Hypothalamus (tissue), 51 donors: ENCODE measurements around the gene DPH3.
"Not testable (repeated sequence)": the region's sequence is repeated elsewhere in the genome, so short reads cannot be mapped to it uniquely, and the experiment has no call there.

Experiments used
- DNase-seq, 51 donors: peaks; one replicate each; lab custom pipeline; 2025; lab: John Stamatoyannopoulos, UW

The DPH3 gene

DNA sequence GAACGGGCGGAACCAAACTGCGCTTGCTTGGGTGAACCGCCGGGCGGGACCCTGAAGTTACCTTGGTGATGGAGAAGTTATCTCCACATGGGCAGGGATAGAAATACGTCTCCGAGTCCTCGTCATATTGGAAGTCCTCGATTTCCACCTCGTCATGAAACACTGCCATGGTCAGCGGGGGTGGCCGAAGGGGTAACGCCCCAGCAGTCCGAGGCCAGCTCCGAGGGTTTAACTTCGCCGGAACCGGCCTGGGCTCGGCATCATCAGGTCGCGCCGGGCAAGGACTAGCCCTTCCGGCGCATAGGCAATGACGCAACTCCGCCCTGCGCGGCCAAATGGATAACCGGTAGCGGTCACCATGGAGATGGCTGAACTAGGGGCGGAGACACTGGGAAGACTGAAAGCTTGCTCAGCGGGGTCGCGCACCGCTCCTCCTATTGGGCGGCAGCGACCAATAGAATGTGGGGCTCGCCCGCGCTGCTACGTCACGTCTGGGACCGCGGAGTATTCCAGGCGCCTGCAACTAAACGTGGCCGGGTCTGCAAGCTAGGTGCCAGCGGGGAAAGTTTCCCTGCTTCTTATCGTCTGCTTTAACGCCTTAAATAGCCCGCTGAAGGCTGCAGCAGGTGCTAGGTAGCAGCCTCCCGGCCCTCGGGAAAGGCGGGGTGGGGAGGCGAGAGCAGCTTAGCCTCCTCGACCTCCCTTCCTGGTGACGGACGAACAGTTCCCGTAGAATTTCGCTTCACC, at the start of gene DPH3, which contains the start of gene OXNAD1:
DPH3 (minus strand) TSS at position 236 of the 747 bp plus-strand sequence; CDS start at position 169, 67 bp downstream.
OXNAD1 (plus strand) TSS at position 505 of the 747 bp plus-strand sequence. CDS start 5,741 bp downstream, outside the sequence.
- DNase-seq: peak; percentile 85 to 99 (median 98)

DNA sequence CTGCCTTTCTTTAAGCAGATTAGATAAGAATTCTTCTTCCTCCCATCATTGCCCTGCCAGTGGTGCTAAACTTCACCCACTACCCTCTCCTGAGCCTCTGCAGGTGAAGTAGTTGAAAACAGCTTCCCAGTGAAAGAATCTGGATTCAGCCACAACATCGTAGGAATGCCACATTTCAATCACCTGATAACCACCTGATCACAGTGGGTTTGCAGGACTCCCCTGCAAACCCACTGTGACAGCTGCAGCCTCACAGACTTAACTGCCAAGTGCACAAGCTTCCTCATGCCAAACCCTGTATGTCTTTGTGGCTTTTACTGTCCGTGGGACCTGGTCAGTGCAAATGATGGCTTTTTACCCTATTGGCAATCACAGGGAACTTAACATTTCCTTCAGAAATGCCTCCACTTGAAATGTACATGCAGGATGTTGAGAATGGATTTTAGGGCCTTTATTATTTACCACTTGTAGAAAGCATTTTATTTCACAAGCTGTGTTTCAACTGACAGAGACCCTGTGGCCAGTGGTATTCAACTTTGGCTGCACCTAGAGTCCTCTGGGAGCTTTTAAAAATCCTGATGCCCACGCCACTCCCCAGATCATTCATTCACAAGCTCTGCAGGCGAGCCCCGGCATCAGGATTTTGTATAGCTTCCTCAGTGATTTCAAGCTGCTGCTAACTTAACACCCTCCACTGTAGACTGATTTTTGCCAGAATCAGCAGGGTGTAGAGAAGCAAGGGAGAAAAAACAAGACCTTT, 49.3 kb upstream of the DPH3 start:
- no peak for DNase-seq

DNA sequence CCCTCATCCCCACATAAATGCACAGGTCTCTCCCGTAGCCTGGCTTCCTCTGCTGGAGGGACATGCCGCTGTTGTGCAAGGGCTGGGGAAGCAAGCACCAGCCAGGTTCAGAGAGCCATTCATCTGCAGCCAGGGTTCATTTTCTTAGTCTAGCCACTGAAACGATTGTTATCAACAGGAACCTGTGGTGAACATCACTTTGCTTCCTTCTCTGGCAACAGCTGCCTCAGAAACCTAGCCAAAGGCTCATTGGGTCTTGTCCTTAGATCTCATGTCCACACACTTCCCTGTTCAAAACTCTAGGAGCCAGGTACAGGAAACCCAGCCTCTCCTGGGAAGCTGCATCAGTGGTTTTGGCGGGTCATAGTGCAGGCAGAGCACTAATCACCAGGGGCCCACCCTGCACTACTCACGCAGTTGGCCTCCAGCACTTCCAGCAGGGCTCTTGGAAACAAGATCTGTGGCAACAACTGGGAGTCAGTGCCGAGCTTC, 47.3 kb upstream of the DPH3 start:
- no peak for DNase-seq

DNA sequence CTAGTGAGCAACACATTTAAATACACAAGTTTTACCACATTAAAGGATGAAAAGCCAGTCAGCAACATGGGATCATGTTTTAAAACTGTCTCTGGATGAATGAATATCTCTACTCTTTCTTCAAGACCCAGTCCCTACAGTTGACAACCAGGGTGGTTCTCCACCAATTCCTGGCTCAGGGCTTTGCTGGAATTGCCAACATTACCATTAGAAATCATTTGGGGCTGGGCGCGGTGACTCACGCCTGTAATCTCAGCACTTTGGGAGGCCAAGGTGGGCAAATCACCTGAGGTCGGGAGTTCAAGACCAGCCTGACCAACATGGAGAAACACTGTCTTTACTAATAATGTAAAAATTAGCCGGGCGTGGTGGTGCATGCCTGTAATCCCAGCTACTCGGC, 45.7 kb upstream of the DPH3 start:
- DNase-seq: not testable (repeated sequence)

DNA sequence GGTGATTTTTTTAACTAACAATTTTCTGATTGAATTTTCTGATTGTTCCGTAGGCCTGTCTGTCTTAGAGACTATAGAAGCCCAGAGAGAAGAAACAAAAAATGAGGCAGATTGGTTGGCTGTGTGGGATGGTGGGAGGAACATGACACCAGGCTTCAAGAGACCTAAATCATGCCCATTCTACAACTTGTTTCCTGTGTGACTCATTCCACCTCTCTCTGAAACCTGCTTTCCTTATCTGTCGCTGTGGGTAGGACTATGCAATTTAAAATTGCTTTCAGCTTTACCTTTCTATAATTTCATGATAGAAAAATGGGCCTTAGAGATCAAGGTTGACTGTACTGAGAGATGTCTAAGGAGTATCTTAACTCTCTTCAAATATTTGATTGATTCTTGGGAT, 44.8 kb upstream of the DPH3 start:
- DNase-seq: no peak

DNA sequence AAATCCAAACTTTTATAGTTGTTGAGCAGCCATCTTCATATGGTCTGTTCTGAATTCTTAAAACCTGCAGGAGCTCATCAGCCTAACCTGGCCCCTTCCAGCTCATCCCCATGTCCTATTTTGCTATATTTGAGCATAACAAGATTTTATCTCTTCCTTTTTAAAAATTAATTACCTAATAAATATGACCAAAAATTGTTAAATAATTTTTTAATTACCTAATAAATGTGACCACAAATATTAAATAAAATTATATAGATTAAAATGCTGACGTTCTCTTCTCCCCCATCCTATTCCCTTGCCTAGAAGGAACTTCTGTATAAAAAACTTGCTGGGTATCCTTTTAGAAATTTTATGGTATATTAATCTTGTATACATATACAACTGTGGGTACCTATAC, 44.0 kb upstream of the DPH3 start:
- DNase-seq: no peak

DNA sequence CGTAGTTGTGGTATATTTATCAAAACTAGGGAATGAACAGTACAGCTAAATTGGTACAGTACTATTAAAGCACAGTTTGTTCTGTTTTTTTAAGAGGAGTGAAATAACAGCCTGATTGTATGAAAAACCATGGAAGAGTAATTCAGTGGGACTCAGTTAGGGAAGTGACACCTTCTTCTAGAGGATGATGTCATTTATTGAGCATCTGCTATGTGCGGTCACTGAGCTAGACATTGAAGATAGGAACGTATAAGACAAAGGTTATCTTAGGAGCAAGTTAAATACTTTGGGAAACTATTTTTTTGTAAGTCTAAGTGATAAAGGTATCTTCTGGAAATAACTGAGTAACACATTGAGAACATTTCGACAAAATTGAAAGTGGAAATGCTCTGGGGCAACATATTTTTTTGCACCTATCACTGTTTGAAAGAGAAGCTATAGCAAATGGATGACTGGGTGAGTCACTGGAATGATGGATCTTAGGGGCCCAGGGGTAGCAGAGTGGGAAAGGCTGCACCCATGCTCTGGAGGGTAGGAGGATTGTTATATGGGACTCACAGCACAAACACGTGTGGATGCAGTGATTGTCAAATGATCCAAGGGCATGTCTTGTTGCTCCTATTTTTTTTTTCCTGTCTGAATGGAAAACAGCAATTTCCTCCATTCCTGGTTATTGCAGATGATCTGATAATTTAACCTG, 43.2 kb upstream of the DPH3 start:
- DNase-seq: no peak

DNA sequence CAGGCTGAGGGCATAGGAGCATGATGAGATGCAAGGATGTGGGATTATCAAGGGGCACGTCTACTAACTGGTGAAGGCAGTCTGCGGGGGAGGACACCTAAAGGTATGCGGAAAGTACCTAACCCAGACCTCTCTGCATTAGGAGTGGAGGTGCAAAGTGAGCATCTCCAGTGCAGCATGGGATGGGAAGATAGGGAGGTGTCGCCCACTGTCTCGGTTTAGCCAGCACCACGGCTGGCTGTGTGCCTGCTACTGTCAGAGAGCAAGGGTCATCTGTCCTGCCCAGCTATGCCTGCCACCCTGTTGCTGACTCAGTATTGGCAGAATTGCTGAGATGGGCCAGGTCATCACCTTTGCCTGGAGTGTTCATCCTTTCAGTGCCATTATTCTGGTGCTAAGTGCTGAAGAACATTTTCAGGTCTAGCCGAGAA, 40.4 kb upstream of the DPH3 start:
- no peak for DNase-seq

DNA sequence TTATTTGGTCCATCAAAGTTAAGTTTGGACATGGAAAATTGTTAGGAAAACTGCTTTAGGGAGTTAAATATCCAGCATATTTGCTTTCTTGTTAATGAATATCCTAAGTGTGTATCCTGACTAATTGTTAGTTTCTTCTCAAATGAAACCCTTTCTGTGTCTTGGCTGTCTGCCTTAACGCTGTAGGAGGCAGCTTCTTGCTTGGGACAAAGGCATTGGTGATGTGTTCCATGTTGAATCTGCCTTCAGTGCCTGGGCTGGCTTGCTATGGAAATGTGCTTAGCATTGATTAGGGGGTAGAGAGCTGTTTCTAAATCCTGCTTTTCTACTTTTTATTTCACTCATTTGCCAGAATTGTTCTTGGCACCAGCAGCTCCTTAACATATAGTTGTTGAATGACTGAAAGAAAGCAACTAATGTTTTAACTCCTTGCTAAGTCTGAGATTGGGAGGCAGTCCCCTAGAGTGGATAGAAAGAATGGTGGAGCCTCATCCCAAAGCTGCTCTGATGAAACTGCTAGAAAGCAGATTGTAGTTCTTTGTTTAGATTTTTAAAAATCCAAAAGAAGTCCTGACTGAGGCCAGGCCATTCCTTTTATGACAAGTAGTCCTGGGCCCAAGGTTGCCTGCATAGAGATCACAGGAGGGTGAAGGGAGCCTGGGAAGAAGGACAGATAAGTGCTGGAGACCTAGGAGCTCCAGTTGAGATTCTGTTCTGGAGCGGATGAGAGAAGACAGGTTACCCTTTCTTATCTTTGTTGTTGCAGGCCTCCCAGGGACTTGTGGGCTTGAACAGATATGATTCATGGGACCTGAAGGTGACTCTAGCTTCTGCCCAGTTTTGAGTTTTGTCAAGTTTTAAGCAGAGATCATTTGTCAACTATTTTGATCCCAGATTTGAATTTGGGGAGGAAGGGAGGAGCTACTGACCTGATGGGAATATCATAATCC, 39.6 kb upstream of the DPH3 start:
- DNase-seq: peak in 8 of 51 donors; percentile 7 to 44 (median 18)

DNA sequence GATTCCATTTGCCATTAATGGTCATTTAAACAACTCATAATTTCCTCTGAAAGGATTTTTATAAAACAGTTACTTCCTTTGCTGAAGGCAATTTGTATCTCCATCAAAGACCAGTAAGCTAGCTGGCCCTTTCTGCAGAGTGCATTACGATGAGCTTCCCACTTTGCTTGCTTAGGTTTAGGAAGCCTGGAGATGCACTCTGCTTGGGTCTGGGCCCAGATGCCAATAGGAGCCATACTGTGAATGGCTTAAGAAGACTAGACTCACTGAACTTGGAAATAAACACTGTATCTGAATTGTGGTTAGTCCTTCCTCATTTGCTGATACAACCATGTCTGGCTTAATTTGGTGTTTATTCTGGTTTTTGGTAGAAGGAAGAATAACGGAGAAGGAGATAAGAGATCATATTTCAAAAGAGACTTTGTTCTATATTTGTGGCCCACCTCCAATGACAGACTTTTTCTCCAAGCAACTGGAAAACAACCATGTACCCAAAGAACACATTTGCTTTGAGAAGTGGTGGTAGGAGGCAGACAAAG, 38.4 kb upstream of the DPH3 start:
- no peak for DNase-seq

DNA sequence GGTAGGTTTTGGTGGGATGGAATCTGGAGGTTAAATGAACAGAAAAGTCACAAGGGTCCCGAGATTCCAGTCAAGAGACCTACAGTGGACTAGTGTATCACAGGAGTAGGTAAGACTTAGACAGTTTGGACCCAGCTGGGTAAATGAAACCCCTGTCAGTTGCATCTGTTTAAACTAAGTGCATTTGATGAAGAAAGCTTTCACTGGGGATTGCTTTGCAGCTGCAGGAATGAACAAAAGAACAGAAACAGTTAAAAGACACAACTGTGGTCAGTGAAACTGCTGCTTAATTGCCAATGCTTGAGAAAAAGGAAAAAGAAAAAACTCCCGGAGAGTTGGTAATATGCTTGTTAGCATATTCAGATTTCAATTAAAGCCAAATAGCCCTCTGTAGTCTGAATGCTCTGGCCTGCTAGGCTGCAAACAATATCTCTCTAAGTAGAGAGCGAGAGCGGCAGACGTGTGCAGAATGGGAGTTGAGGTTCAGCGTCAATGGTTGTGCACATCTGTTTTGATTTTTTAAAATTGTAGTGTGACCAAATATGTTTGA, 37.4 kb upstream of the DPH3 start:
- no peak for DNase-seq

DNA sequence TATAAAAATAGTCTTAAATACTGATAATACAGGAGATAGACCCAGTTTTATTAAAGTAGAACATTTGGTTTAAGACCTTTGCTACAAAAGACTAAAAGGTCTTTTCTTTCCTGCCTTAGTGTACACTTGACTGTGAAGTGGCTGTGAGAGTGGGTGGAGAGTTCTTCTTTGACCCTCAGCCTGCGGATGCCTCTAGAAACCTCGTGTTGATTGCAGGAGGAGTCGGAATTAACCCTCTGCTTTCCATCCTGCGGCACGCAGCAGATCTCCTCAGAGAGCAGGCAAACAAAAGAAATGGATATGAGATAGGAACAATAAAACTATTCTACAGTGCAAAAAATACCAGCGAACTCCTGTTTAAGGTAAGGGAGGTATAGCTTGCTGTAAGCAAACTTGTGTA, 36.8 kb upstream of the DPH3 start:
- DNase-seq: no peak

DNA sequence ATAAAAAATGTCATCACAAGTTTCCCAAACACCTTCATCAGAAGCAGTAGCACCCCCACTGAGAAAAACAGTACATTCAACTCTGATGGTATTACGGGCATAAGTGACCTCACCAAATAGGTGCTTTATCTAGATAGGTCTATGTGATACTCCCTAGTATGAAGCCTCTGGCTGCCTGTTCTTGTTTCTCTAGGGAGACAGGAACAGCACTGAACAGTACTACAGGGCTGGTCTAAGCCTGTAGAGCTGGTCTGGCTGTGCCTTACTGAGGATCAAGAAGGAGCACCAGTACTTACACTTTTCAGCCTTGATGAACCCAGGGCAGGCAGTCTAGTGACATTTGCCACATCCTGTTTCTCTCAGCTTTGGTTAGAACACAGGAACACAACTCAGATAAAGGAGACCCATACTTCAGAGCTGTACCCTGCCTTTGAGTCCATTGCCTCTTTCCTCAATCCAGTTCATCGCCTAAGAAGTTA, 36.2 kb upstream of the DPH3 start:
- no peak for DNase-seq

DNA sequence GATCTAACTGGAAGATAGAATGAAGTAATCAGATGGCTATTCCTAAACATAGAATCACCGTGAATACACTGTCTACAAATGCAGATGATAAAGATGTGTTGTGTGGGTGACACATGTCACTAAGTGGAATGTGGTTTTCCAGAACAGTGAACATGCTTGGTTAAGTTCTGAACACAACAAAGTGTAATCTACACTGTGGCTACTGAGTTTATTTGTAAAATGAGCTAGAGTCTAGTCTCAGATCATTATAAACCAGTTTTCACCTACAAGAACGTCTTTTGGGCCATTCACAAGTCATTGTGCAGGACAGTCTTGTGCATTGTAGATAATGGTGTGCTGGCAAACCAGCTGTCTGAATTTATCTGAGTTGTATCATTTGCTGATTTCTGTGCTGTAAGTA, 35.6 kb upstream of the DPH3 start:
- DNase-seq: no peak

DNA sequence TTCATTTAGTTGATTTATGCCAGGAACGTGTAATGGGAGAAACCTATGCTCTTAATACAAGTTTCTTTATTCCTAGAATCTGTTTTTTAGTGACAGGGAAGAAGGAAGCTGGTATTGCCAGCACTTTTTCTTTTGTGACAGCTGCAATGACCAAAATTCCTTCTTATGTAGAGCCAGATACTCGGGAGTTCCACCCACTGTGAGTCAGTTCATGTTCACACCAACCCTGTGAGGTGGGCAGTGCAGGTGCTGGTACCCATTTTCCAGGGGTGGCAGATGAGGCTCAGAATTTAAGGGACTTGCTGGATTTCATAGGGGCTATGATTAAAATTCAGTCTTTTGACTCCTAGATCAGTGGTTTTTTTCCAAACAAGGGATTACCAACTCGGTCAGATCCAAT, 35.0 kb upstream of the DPH3 start:
- no peak for DNase-seq

DNA sequence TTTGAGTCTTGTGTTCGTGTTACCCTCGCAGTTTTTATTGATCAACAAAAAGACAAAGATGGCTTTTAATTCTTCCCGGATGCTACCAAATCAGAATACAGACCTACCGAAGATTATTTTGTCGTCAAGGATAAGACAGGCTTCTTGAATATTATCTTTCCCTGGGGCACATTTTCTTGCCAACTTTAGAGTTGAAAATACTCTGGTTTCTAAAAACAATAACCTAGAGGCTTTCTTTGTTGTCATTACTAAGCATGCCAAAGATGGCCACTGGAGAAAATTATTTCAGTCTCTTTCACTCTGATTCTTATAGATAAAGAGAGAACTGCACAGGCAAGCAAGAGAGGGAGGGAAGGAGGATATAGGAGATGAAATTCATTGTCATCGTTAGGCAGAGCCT, 34.1 kb upstream of the DPH3 start:
- DNase-seq: no peak

DNA sequence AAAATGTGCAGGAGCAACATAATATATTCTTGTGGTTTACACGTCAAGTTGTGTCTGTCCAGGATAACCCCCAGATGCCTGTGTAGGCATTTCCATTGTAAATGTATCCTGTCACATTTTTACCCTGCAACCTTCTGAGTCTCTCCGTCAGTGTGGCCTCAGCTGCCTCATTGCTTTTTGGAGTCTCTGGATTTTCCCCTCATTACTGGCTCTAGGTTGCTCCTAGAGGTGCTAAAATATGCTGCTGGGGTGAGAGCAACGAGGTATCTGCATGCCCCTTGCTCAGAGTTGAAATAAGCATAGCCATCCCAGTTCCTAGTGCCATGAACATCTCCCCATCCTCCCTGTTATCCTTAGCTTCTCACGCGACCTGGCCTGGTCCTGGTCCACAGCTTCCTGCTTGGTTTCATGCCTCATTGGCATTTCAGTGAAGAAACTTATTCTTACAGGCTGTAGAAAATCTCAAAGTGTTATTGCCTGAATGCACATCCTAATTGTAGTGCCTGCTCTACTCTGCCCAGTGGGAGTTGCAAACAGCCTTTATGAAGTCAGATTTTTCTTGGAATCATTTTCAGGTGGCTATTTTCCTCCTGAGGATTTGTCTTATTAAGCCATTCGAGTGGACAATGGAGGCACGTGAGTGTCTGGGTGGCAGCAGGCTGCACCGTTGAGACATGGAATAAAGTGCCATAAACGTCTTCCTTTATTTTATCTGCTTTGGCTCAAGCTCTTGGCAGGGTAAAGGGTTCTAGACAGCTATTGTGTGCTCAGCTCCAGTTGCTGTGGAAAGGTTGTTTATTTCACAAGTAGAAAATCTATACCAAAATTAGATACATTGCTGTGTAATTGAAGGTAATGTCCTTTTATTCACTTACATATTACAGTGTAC, 33.5 kb upstream of the DPH3 start:
- no peak for DNase-seq

DNA sequence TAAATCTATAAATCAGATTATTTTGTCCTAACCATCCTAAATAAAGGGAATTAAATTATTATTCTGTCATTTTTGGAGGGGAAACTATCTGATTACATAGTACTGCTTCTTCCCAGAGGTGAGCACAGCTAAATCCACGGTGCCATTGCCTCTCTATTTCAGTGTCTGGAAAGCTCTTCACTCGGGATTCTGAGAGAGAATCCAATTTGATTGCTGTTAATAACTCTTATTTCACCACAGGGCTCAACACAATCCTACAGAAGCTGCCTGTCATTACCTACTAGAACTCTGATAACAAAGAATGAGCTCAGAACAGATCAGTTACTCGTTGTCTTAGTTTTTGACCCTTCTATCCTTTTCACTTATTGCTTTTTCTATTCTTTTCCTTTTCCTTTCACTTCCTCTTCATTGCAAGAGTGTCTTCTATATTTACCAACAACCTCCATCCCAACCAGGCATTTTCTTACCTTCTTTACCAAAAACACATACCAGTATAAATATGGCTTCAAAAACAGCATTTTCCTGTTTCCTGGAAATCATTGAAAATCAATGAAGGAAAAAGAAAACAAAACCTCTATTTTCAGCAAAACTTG, 30.7 kb upstream of the DPH3 start:
- DNase-seq: no peak
